Upper lobe of left lung (tissue), 4 donors: Measurements from ENCODE around the gene GET3.

Source experiments
- EP300 ChIP-seq, 4 donors: sonication (generic); formaldehyde crosslinking; IDR thresholded peaks; one replicate each; pipeline ENCODE4 v1.5.1; 2017; ENCODE audit warnings: antibody characterized with exemption in 4 of 4, control low read depth in 2 of 4
- POLR2A ChIP-seq, 4 donors: fragments of 450-650 bp; IDR thresholded peaks; one replicate each; pipeline ENCODE4 v1.5.1; 2016 to 2017; ENCODE audit warnings: antibody characterized with exemption in 4 of 4, mild to moderate bottlenecking in 2 of 4
- POLR2AphosphoS5 ChIP-seq, 2 donors: sonication (generic); formaldehyde crosslinking; IDR thresholded peaks; one replicate each; pipeline ENCODE4 v1.5.1; 2017; ENCODE audit warnings: antibody characterized with exemption in 2 of 2
- TF ChIP-seq, protein P1 (sequence below), 6 experiments: fragments of 450-650 bp in 4 of 6; fragments of 200-600 bp in 2 of 6; sonication (generic) in 2 of 6; IDR thresholded peaks; one replicate each; pipeline ENCODE4 v1.5.1; 2016 to 2019; ENCODE audit warnings: antibody characterized with exemption in 6 of 6

DNA sequence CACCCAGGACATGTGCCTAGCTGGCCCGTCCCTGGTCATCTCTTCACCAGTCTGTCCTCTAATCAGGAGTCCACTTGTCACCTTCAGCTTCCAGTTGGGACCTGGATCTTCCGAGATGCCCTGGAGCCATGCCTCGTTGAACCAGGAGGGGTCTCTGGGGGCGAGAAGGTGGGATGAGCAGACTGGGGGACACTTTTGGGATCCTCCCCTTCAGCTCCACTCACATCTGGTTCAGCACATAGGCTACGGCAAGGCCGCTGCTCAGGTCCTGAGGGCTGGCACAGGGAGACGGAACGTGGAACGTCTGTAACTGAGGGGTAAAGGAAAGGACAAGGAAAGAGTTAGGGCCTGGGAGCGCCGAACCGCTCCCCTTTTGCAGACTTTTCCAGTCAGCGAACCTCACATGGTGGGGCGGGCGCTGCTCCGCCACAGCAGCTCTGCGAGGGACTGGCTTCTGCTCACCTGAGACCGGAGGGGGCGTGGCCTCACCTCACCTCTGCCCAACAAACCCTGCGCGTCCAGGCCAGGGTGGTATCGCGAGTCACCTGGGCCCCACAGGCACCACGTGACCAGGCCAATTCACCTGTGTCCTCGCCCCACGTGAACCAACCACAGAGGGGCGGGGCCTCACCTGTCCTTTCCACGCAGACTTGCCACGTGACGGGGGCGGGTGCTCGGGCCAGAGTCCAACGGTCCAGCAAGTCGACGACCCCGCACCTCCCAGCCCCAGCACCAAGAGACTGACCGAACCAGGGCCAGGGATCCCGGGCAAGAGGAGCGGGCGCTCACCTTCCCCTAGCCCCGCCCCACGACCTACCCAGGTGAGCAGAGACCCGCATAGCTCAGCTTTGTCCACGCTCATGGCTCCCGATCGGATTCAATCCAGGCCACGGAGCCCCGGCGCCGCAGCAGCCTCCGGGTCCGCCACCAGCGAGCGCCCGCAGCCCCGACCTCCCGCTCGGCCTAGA is 37.6 kb downstream of the GET3 start, which contains the start of gene HOOK2:
- TF ChIP-seq, protein P1, sequence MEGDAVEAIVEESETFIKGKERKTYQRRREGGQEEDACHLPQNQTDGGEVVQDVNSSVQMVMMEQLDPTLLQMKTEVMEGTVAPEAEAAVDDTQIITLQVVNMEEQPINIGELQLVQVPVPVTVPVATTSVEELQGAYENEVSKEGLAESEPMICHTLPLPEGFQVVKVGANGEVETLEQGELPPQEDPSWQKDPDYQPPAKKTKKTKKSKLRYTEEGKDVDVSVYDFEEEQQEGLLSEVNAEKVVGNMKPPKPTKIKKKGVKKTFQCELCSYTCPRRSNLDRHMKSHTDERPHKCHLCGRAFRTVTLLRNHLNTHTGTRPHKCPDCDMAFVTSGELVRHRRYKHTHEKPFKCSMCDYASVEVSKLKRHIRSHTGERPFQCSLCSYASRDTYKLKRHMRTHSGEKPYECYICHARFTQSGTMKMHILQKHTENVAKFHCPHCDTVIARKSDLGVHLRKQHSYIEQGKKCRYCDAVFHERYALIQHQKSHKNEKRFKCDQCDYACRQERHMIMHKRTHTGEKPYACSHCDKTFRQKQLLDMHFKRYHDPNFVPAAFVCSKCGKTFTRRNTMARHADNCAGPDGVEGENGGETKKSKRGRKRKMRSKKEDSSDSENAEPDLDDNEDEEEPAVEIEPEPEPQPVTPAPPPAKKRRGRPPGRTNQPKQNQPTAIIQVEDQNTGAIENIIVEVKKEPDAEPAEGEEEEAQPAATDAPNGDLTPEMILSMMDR (IDR thresholded peaks at IDR 0.05), result no peak
- TF ChIP-seq POLR2A (IDR thresholded peaks at IDR 0.05), result peak in 2 of 4 donors; percentile 2 to 61
- TF ChIP-seq POLR2AphosphoS5 (IDR thresholded peaks at IDR 0.05), result peak in 1 of 2 donors; percentile 43
- no peak for TF ChIP-seq EP300 (IDR thresholded peaks at IDR 0.05)
